MM.1S (cell line): Measurements from ENCODE around the gene AUTS2.

Experiments
- CTCF ChIP-seq: fragments of 300-600 bp; sonication (generic); IDR thresholded peaks from 2 replicates; pipeline ENCODE4 v1.5.1; 2016; ENCODE audit warnings: antibody characterized with exemption, low read length, mixed read lengths
- EZH2 ChIP-seq: fragments of 300-600 bp; sonication (generic); optimal IDR thresholded peaks from 2 replicates; pipeline ENCODE3; 2017; ENCODE audit warnings: low read depth, mild to moderate bottlenecking, antibody characterized with exemption, low read length, mixed read lengths
- EZH2phosphoT487 ChIP-seq: fragments of 300-600 bp; sonication (generic); IDR thresholded peaks from 2 replicates; pipeline ENCODE4 v1.6.1; 2018; ENCODE audit warnings: antibody characterized with exemption, low read length

DNA sequence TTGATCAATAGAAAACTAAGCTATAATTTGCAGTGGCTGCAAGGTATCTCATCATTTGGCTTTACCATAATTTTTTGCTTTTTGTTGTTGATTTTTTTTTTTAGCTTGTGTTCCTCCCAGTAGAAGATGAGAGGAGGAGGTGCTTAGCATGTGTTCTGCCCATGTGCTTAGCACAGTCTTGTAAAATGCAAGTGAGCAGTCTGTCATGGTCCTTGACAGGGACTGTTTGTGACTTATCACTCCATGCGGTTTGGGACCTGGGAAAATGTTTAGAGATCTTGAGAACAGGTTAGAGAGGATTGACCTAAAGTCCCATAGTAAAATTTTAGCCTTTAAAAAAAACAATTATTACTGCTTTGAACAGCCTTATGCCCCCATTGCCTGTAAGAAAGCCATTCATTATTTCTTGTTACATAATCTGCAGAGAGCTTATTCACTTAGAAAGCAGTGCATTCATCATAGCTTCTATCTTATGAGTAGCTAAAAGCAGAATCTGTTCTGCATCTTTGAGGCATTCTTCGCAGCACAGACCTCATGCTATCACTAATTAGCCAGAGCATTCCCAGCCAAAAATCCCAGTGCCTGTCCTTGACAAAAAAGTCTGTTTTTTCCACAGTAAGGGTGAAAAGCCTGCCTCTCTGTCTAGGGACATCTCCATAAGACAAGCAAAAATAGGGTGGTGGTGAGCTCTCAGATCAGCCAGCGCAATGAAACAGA lies 784.9 kb downstream of the AUTS2 start:
- TF ChIP-seq CTCF (no peak), EZH2 (no peak), EZH2phosphoT487 (no peak)
